Measurements from ENCODE around the gene POU2AF1.

The POU2AF1 gene

GRCh38 chr11:111378861-111379601, at the start of gene POU2AF1:
Gene POU2AF1, minus strand, starts transcription at chr11:111379275. Its CDS starts 98 bp downstream, at chr11:111379177.
- no peak for DNase-seq

- DNase-seq, result no peak
These were observed 49.2 kb upstream of the POU2AF1 start for GRCh38 chr11:111428113-111428876.

GRCh38 chr11:111427471-111427912, 48.4 kb upstream of the POU2AF1 start:
- peak; percentile 7 for DNase-seq

- DNase-seq, result no peak
These were observed 47.5 kb upstream of the POU2AF1 start for GRCh38 chr11:111426617-111427016.

- no peak for DNase-seq
These were observed 44.2 kb upstream of the POU2AF1 start for GRCh38 chr11:111423250-111423615.

- DNase-seq, result no peak
These were observed 43.6 kb upstream of the POU2AF1 start for GRCh38 chr11:111422494-111423249.

GRCh38 chr11:111421251-111421650, 42.2 kb upstream of the POU2AF1 start:
- DNase-seq, result no peak

GRCh38 chr11:111419641-111420327, 40.7 kb upstream of the POU2AF1 start:
- DNase-seq, result no peak

GRCh38 chr11:111419181-111419580, 40.1 kb upstream of the POU2AF1 start:
- DNase-seq, result no peak

GRCh38 chr11:111418436-111418787, 39.3 kb upstream of the POU2AF1 start:
- no peak for DNase-seq

- DNase-seq, result no peak
These were observed 38.8 kb upstream of the POU2AF1 start for GRCh38 chr11:111417766-111418435.

- no peak for DNase-seq
These were observed 38.1 kb upstream of the POU2AF1 start for GRCh38 chr11:111417011-111417765.

GRCh38 chr11:111416231-111416960, 37.3 kb upstream of the POU2AF1 start:
- no peak for DNase-seq

- DNase-seq, result no peak
These were observed 35.9 kb upstream of the POU2AF1 start for GRCh38 chr11:111414936-111415335.

GRCh38 chr11:111414267-111414931, 35.3 kb upstream of the POU2AF1 start:
- no peak for DNase-seq

- no peak for DNase-seq
These were observed 34.8 kb upstream of the POU2AF1 start for GRCh38 chr11:111413849-111414248.

GRCh38 chr11:111412293-111412692, 33.2 kb upstream of the POU2AF1 start:
- no peak for DNase-seq

- no peak for DNase-seq
These were observed 32.4 kb upstream of the POU2AF1 start for GRCh38 chr11:111411456-111411855.

- DNase-seq, result no peak
These were observed 31.9 kb upstream of the POU2AF1 start for GRCh38 chr11:111410951-111411350.

GRCh38 chr11:111409915-111410314, 30.8 kb upstream of the POU2AF1 start:
- no peak for DNase-seq
